HG03103 (cell line): ENCODE data around the gene NSUN6.
"Not testable (repeated sequence)": the region's sequence is repeated elsewhere in the genome, so short reads cannot be mapped to it uniquely, and the experiment has no call there.

Experiments used
- ATAC-seq: cut with Tn5 transposase; IDR thresholded peaks from one replicate; pipeline ENCODE4 v1.9.1; 2021; ENCODE audit warnings: low read depth; ENCODE audit not compliant: unreplicated experiment

The NSUN6 gene

GRCh38 chr10:18611168-18611567, 40.2 kb downstream of the NSUN6 start:
- no peak for ATAC-seq

- ATAC-seq = no peak
Measured at GRCh38 chr10:18610517-18610916, 40.9 kb downstream of the NSUN6 start.

- no peak for ATAC-seq
Measured at GRCh38 chr10:18608596-18608995, 42.8 kb downstream of the NSUN6 start.

GRCh38 chr10:18607503-18608378, 43.6 kb downstream of the NSUN6 start:
- ATAC-seq = peak; percentile 46

- ATAC-seq = no peak
Measured at GRCh38 chr10:18606051-18606695, 45.2 kb downstream of the NSUN6 start.

GRCh38 chr10:18601321-18601720, 50.1 kb downstream of the NSUN6 start:
- ATAC-seq = no peak

GRCh38 chr10:18599392-18599791, 52.0 kb downstream of the NSUN6 start:
- no peak for ATAC-seq

- ATAC-seq = no peak
Measured at GRCh38 chr10:18594574-18595156, 56.7 kb downstream of the NSUN6 start.

GRCh38 chr10:18591141-18591540, 60.2 kb downstream of the NSUN6 start:
- ATAC-seq = not testable (repeated sequence)

GRCh38 chr10:18586637-18587036, 64.8 kb downstream of the NSUN6 start:
- not testable (repeated sequence) for ATAC-seq

- ATAC-seq = no peak
Measured at GRCh38 chr10:18583575-18584270, 67.7 kb downstream of the NSUN6 start.

GRCh38 chr10:18582803-18583202, 68.6 kb downstream of the NSUN6 start:
- peak; percentile 45 for ATAC-seq

- ATAC-seq = no peak
Measured at GRCh38 chr10:18577823-18578685, 73.3 kb downstream of the NSUN6 start.

GRCh38 chr10:18576586-18576985, 74.8 kb downstream of the NSUN6 start:
- no peak for ATAC-seq

GRCh38 chr10:18572959-18573561, 78.3 kb downstream of the NSUN6 start:
- ATAC-seq = no peak

GRCh38 chr10:18571780-18572179, 79.6 kb downstream of the NSUN6 start:
- ATAC-seq = no peak

GRCh38 chr10:18571076-18571475, 80.3 kb downstream of the NSUN6 start:
- ATAC-seq = no peak

- ATAC-seq = not testable (repeated sequence)
Measured at GRCh38 chr10:18570386-18570785, 81.0 kb downstream of the NSUN6 start.

GRCh38 chr10:18567343-18567856, 84.0 kb downstream of the NSUN6 start:
- no peak for ATAC-seq
